IPS-15b (cell line): ENCODE results near the gene OR52K1.

ENCODE experiments used
- H3K27me3 ChIP-seq: one replicate; pipeline ENCODE4 v1.6.1; 2013; ENCODE audit warnings: low read length; ENCODE audit not compliant: control insufficient read depth, insufficient read depth
- H3K36me3 ChIP-seq: one replicate; pipeline ENCODE4 v1.6.1; 2013; ENCODE audit warnings: low read length; ENCODE audit not compliant: control insufficient read depth, insufficient read depth
- H3K4me1 ChIP-seq: one replicate; pipeline ENCODE4 v1.6.1; 2013; ENCODE audit warnings: mild to moderate bottlenecking, low read length; ENCODE audit not compliant: control insufficient read depth, insufficient read depth
- H3K4me3 ChIP-seq: one replicate; pipeline ENCODE4 v1.5.1; 2013; ENCODE audit warnings: low read depth, low read length
- H3K9ac ChIP-seq: one replicate; pipeline ENCODE4 v1.6.1; 2013; ENCODE audit warnings: low read depth, mild to moderate bottlenecking, low read length
- H3K9me3 ChIP-seq: one replicate; pipeline ENCODE4 v1.6.1; 2013; ENCODE audit warnings: mild to moderate bottlenecking, low read length; ENCODE audit not compliant: control insufficient read depth, insufficient read depth

OR52K1 gene

DNA sequence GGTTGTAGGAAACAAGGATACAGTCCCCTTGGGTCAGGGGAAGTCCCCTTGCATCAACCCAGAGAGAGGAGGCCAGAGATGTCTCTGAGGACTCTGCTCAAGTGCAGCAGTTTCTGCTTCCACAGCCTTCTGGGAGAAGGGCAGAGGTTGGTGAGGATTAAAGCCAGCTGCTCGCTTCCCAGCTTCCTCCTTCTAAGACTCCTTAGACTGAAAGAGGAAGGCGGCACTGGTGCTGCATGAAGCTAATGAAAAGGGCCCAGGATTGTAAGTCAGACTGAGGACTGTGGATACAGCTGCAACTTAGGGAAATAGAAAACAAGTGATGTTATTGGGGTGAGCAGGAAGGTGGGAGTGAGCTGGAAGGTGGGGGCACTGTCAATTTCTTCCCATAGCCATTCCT, at the start of gene OR52K1:
Gene OR52K1 (plus strand): TSS at position 202 of the 400 bp plus-strand sequence. CDS start 6,255 bp downstream, outside the sequence.
- no peaks in the 10 kb centered on the region for H3K9me3 ChIP-seq
- H3K9ac ChIP-seq, result no peak within 1 kb of the TSS
- H3K4me1 ChIP-seq, result no peaks in the 10 kb centered on the region
- H3K4me3 ChIP-seq, result no peak within 1 kb of the TSS
- H3K27me3 ChIP-seq, result no peaks in the 10 kb centered on the region
- no peaks in the 10 kb centered on the region for H3K36me3 ChIP-seq

DNA sequence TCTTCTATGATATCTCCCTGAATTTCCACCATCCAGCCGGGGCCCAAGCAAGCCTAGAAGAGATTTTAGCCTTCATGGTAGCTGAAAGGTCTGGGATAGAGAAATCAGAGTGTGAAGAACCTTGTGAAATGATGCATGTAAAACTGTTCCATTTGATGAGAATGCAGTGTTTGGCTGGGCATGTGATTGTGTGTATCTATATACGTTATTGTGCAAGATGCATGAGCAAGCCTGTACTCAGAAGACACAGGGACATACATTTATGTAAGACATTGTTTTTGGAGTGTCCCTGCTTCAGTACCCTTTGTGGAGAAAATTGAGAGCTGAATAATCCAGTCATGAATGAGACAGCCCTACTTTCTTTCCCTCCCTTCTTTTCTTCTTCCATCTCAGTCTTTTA, 48.6 kb upstream of the OR52K1 start:
- H3K27me3 ChIP-seq, result no peaks in the 10 kb centered on the region
- no peaks in the 10 kb centered on the region for H3K9me3 ChIP-seq
- H3K9ac ChIP-seq, result no peak overlapping the region
- no peaks in the 10 kb centered on the region for H3K4me1 ChIP-seq
- no peaks in the 10 kb centered on the region for H3K36me3 ChIP-seq
- H3K4me3 ChIP-seq, result no peak overlapping the region

DNA sequence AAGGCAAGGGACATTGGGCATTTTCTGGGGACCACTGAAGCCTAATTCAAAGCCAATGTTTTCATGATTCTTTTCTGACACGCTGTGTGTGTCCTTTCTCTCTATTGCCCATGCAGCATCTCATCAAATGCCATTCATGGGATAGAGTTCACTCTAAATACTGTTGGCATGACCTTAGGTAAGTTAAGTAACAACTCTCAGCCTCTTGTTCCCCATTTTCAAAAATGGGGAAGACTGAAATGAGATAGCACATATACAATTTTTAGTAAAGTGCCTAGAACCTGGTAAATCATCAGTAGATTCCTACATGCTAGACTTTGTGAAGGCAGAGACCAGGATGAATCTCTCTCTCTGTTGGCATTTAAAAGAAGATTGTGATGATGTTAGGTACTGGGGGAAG, 46.0 kb upstream of the OR52K1 start:
- H3K36me3 ChIP-seq, result no peaks in the 10 kb centered on the region
- no peaks in the 10 kb centered on the region for H3K4me1 ChIP-seq
- H3K9me3 ChIP-seq, result no peaks in the 10 kb centered on the region
- H3K27me3 ChIP-seq, result no peaks in the 10 kb centered on the region
- H3K4me3 ChIP-seq, result no peak overlapping the region
- no peak overlapping the region for H3K9ac ChIP-seq

DNA sequence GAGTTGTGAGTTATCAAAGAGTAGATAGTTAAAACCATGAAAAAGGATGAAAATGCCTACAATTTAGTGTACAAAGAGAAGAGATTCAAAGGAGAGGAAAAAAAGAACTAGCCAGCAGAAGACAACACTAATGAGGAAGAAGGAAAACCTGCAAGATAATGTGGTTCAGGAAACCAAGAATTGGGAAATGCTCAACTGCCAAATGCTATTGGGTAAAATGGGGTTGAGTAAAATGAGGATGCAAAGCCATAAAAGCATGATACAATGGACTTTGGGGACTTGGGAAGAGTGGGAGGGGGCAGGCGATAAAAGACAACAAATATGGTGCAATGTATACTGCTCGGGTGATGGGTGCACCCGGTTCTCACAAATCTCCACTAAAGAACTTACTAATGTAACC, 40.9 kb upstream of the OR52K1 start:
- no peak overlapping the region for H3K4me3 ChIP-seq
- H3K36me3 ChIP-seq, result no peaks in the 10 kb centered on the region
- H3K9me3 ChIP-seq, result no peaks in the 10 kb centered on the region
- H3K4me1 ChIP-seq, result no peaks in the 10 kb centered on the region
- no peak overlapping the region for H3K9ac ChIP-seq
- H3K27me3 ChIP-seq, result no peaks in the 10 kb centered on the region

DNA sequence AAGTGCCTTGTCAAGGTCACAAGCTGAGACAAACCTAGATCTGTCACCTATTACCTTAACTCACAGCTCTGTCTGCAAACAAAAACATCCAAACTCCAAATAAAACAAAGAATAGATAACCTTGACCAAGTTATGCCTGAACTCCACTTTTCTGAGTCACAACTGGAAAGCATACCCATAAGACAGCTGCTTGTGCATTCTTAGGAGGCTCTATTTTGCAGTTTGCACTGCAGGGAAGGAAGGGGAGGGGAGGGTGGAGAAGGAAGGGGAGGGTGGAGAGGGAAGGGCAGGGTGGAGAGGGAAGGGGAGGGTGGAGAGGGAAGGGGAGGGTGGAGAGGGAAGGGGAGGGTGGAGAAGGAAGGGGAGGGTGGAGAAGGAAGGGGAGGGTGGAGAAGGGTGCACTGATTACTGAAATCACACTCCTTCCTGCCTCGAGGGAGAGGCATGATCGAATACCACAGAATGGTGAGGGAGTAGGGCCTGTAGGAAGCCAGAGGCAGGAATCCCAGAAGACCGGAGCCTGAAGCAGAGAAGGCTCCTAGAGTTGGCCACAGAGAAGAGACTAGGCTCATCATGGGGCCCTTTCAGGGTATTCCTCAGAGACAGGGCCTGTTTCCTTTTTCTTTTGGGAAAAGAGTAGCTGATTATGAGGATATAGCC, 39.1 kb upstream of the OR52K1 start:
- Histone ChIP-seq H3K4me3 (no peak overlapping the region), H3K27me3 (no peaks in the 10 kb centered on the region), H3K9ac (no peak overlapping the region), H3K9me3 (no peaks in the 10 kb centered on the region), H3K4me1 (no peaks in the 10 kb centered on the region), H3K36me3 (no peaks in the 10 kb centered on the region)

DNA sequence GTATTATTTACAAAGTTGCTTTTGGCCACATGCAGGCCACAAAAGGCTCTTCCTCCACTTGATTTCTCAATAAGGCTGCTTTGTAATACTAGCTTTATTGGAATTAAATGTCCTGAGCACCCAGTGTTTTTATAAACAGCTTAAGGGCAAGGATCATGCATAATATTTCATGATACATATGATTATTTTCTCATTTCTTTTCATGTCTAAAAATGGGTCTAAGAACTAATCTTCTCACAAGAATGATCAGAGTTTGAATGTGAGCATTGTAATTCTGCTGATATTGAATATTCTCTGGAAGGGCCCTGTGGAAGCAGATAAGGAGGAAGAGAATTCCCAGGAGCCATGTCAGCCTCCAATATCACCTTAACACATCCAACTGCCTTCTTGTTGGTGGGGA, 33.5 kb upstream of the OR52K1 start, which contains the start of gene OR52K2:
Gene OR52K2 (plus strand): TSS at position 301 of the 400 bp plus-strand sequence. CDS start 45 bp downstream, at position 346.
- H3K4me3 ChIP-seq, result no peak within 1 kb of the TSS
- H3K4me1 ChIP-seq, result no peaks in the 10 kb centered on the region
- no peaks in the 10 kb centered on the region for H3K36me3 ChIP-seq
- no peaks in the 10 kb centered on the region for H3K27me3 ChIP-seq
- no peak within 1 kb of the TSS for H3K9ac ChIP-seq
- H3K9me3 ChIP-seq, result peaks cover 4% of the 10 kb centered on the region

DNA sequence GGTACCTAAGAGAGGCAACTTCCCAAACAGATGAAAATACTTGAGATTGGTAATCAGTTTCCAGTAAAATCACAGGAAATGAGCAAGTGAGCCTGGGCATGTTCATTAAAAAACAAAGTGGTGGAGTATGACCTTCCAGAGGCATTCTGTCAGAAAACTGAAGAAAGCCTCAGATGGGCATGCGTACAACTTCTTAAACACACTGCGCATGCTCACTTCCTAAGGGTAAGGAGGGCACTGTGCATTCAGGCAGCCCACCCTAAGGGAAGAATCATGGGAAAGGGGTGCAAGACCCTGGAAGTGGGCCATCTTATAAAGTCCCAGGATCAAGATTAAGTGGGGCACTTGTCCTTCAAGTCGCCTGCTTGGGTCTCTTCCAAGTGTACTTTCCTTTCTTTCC, 29.3 kb upstream of the OR52K1 start:
- no peak overlapping the region for H3K4me3 ChIP-seq
- H3K36me3 ChIP-seq, result no peaks in the 10 kb centered on the region
- peaks cover 9% of the 10 kb centered on the region for H3K9me3 ChIP-seq
- H3K27me3 ChIP-seq, result no peaks in the 10 kb centered on the region
- no peak overlapping the region for H3K9ac ChIP-seq
- H3K4me1 ChIP-seq, result no peaks in the 10 kb centered on the region

DNA sequence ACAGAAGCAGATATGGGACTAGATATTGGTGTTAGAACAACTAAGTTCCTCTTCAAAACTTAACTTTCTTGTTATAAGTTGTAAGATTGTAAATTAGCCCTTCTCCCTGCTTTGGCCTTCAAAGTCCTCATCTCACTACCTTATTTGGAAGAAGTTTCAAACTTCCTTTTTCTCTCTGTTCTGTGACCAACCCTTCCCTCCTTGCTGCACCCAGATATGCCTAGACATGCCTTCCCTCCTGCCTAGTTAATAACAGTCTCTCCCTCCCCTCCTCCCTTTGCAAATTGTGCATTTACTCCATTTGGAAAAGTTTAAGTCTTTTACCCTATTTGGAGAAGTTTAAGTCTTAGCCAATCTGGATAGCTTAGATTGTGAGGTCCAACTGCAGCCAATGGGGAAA, 28.4 kb upstream of the OR52K1 start:
- no peaks in the 10 kb centered on the region for H3K4me1 ChIP-seq
- H3K4me3 ChIP-seq, result no peak overlapping the region

DNA sequence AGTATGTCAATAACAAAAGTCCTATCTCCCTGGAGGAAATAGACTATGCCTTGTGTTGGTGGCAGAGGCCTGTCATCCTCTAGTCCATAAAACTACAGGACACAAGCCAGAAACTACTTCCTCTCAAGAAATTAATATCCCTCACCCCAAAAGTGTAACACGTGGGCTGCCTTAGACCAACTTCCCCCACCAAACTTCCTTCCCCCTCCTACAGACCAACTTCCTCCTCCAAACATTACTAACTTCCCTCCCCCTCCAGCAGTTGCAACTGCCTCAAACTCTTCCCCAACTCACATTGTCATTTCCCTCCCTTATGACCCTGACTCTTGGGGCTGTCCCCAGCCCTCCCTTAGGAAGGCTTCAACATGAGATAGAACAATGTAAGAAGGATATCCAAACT, 27.0 kb upstream of the OR52K1 start:
- H3K9ac ChIP-seq, result no peak overlapping the region
- peaks cover 9% of the 10 kb centered on the region for H3K9me3 ChIP-seq
- H3K4me3 ChIP-seq, result no peak overlapping the region
- H3K4me1 ChIP-seq, result no peaks in the 10 kb centered on the region
- H3K36me3 ChIP-seq, result no peaks in the 10 kb centered on the region
- H3K27me3 ChIP-seq, result no peaks in the 10 kb centered on the region

More for the DNA sequence above, 28.4 kb upstream of the OR52K1 start:
- H3K9me3 ChIP-seq, result peaks cover 9% of the 10 kb centered on the region
- no peaks in the 10 kb centered on the region for H3K27me3 ChIP-seq
- H3K36me3 ChIP-seq, result no peaks in the 10 kb centered on the region
- no peak overlapping the region for H3K9ac ChIP-seq

DNA sequence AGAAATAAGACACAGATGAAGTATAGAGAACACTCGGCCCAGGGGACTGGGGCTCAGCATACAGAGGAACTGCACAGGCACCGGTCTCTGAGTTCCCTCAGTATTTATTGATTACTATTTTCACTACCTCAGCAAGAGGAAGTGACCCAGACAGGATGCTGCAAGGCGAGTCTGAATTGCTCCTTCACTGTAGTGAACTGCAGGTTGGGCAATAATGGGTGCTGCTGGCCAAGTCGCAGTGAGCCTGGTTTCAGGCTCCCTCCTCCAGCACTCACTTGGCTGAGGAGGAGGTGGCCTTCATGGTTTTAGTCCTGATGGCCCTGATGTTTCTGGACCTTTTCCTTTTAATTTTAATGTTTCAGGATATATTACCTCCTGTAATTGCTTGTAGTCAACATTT, 22.9 kb upstream of the OR52K1 start:
- no peaks in the 10 kb centered on the region for H3K4me1 ChIP-seq
- H3K36me3 ChIP-seq, result no peaks in the 10 kb centered on the region
- H3K27me3 ChIP-seq, result no peaks in the 10 kb centered on the region
- H3K4me3 ChIP-seq, result no peak overlapping the region
- H3K9ac ChIP-seq, result no peak overlapping the region
- H3K9me3 ChIP-seq, result peaks cover 9% of the 10 kb centered on the region

DNA sequence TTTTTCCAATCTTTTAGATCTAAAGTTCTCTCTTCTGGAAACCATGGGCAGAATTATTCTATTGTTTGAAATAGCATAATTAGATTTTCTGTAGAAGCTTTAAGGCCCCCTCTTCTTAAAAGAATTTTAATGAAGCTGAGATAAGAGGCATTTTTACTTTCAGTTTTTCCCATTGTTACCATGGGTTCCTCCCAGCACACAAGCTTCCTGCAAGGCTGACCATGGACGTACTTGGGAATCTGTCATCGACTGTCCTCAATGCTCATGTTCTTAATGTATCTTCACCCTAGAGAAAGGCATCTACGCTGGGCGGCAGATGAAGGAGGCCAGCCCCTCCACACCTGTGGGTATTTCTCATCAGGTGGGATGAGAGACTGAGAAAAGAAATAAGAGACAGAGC, 22.3 kb upstream of the OR52K1 start:
- H3K9ac ChIP-seq, result no peak overlapping the region
- no peaks in the 10 kb centered on the region for H3K36me3 ChIP-seq
- H3K27me3 ChIP-seq, result no peaks in the 10 kb centered on the region
- H3K4me1 ChIP-seq, result no peaks in the 10 kb centered on the region
- H3K4me3 ChIP-seq, result no peak overlapping the region
- peaks cover 13% of the 10 kb centered on the region for H3K9me3 ChIP-seq

DNA sequence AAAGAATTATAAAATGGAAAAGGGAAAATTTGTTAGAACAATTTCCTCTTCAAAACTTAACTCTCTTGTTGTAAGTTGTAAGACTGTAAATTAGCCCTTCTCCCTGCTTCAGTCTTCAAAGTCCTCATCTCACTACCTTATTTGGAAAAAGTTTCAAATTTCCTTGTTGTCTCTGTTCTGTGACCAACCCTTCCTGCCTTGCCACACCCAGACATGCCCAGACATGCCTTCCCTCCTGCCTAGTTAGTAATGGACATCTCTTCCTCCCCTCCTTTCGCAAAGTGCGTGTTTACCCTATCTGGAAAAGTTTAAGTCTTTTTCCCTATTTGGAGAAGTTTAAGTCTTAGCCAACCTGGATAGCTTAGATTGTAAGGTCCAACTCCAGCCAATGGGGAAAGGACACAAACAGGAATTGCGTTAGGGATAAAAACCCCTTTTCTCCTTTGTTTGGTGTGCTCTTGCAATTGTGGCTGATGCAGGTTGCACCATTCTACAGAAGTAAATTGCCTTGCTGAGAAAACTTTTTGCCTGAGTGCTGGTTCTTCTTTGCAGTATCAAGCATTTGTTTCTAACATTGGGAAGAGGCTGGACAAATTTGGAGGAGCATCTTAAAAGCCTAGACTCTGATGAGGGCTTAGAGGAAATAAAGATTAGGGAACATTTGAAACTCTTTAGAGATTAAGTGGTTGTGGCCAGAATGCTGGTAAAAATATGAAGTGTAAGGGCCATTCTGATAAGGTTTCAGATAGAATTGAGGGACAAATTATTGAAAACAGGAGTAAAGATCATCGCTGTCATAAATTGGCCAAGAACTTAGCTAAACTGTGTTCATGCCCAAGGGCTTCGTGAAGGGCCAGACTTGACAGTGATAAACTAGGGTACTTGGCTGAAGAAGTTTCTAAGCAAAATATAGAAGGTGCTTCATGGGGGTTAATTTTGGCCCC, 18.0 kb upstream of the OR52K1 start:
- no peaks in the 10 kb centered on the region for H3K27me3 ChIP-seq
- no peaks in the 10 kb centered on the region for H3K36me3 ChIP-seq
- no peak overlapping the region for H3K9ac ChIP-seq
- H3K9me3 ChIP-seq, result peaks cover 15% of the 10 kb centered on the region
- H3K4me1 ChIP-seq, result peaks cover 12% of the 10 kb centered on the region
- H3K4me3 ChIP-seq, result no peak overlapping the region
